ENCODE measurements around the gene SAP30BP. TPM values are rescaled to one million over a fixed set of nuclear protein-coding genes. Genes with fewer than 3 reads are reported as not detected.

The SAP30BP gene
- total and polyA plus RNA-seq, 2 of the 8 experiments (the other 6 are each of a cell fraction or from before 2014, with no cell fraction given), result 63.3 to 79.9 TPM

GRCh38 chr17:75631353-75631752 lies 35.8 kb upstream of the SAP30BP start (continued):
- TF ChIP-seq, protein P1, sequence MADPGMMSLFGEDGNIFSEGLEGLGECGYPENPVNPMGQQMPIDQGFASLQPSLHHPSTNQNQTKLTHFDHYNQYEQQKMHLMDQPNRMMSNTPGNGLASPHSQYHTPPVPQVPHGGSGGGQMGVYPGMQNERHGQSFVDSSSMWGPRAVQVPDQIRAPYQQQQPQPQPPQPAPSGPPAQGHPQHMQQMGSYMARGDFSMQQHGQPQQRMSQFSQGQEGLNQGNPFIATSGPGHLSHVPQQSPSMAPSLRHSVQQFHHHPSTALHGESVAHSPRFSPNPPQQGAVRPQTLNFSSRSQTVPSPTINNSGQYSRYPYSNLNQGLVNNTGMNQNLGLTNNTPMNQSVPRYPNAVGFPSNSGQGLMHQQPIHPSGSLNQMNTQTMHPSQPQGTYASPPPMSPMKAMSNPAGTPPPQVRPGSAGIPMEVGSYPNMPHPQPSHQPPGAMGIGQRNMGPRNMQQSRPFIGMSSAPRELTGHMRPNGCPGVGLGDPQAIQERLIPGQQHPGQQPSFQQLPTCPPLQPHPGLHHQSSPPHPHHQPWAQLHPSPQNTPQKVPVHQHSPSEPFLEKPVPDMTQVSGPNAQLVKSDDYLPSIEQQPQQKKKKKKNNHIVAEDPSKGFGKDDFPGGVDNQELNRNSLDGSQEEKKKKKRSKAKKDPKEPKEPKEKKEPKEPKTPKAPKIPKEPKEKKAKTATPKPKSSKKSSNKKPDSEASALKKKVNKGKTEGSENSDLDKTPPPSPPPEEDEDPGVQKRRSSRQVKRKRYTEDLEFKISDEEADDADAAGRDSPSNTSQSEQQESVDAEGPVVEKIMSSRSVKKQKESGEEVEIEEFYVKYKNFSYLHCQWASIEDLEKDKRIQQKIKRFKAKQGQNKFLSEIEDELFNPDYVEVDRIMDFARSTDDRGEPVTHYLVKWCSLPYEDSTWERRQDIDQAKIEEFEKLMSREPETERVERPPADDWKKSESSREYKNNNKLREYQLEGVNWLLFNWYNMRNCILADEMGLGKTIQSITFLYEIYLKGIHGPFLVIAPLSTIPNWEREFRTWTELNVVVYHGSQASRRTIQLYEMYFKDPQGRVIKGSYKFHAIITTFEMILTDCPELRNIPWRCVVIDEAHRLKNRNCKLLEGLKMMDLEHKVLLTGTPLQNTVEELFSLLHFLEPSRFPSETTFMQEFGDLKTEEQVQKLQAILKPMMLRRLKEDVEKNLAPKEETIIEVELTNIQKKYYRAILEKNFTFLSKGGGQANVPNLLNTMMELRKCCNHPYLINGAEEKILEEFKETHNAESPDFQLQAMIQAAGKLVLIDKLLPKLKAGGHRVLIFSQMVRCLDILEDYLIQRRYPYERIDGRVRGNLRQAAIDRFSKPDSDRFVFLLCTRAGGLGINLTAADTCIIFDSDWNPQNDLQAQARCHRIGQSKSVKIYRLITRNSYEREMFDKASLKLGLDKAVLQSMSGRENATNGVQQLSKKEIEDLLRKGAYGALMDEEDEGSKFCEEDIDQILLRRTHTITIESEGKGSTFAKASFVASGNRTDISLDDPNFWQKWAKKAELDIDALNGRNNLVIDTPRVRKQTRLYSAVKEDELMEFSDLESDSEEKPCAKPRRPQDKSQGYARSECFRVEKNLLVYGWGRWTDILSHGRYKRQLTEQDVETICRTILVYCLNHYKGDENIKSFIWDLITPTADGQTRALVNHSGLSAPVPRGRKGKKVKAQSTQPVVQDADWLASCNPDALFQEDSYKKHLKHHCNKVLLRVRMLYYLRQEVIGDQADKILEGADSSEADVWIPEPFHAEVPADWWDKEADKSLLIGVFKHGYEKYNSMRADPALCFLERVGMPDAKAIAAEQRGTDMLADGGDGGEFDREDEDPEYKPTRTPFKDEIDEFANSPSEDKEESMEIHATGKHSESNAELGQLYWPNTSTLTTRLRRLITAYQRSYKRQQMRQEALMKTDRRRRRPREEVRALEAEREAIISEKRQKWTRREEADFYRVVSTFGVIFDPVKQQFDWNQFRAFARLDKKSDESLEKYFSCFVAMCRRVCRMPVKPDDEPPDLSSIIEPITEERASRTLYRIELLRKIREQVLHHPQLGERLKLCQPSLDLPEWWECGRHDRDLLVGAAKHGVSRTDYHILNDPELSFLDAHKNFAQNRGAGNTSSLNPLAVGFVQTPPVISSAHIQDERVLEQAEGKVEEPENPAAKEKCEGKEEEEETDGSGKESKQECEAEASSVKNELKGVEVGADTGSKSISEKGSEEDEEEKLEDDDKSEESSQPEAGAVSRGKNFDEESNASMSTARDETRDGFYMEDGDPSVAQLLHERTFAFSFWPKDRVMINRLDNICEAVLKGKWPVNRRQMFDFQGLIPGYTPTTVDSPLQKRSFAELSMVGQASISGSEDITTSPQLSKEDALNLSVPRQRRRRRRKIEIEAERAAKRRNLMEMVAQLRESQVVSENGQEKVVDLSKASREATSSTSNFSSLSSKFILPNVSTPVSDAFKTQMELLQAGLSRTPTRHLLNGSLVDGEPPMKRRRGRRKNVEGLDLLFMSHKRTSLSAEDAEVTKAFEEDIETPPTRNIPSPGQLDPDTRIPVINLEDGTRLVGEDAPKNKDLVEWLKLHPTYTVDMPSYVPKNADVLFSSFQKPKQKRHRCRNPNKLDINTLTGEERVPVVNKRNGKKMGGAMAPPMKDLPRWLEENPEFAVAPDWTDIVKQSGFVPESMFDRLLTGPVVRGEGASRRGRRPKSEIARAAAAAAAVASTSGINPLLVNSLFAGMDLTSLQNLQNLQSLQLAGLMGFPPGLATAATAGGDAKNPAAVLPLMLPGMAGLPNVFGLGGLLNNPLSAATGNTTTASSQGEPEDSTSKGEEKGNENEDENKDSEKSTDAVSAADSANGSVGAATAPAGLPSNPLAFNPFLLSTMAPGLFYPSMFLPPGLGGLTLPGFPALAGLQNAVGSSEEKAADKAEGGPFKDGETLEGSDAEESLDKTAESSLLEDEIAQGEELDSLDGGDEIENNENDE (IDR thresholded peaks at IDR 0.05; ENCODE audit: insufficient replicate concordance, low read length), result no peak
- TF ChIP-seq POLR2AphosphoS5 (IDR thresholded peaks at IDR 0.05; ENCODE audit: low read depth, low read length), result no peak
- TF ChIP-seq SIN3A (conservative IDR thresholded peaks at IDR 0.05 in 1 of 2, IDR thresholded peaks at IDR 0.05 in 1 of 2; ENCODE audit: low read depth in 1 of 2, low read length in 2 of 2), result no peak
- TF ChIP-seq MAX (IDR thresholded peaks at IDR 0.05), result no peak
- no peak for TF ChIP-seq TBP (IDR thresholded peaks at IDR 0.05; ENCODE audit: low read depth, low read length)
- TF ChIP-seq JUN (IDR thresholded peaks at IDR 0.05; ENCODE audit: low read depth, low read length), result no peak
- TF ChIP-seq YY1 (IDR thresholded peaks at IDR 0.05; ENCODE audit: low read depth, low read length), result no peak
- TF ChIP-seq HDAC6 (IDR thresholded peaks at IDR 0.05; ENCODE audit: low read depth, low read length), result no peak
- TF ChIP-seq MAFK (IDR thresholded peaks at IDR 0.05; ENCODE audit: low read depth, low read length), result no peak
- no peak for TF ChIP-seq SP1 (IDR thresholded peaks at IDR 0.05; ENCODE audit: low read depth, low read length)
- TF ChIP-seq BRCA1 (IDR thresholded peaks at IDR 0.05; ENCODE audit: low read depth, low read length), result no peak

Measured in H1 (cell line).